Erythroblast (primary cell): ENCODE measurements around the gene ITCH.

Experiments used
- GATA1 ChIP-seq: IDR thresholded peaks from 2 replicates; pipeline ENCODE4 v1.6.1; 2011; ENCODE audit warnings: low read depth, mild to moderate bottlenecking, control low read depth, low read length, moderate library complexity
- POLR2A ChIP-seq: IDR thresholded peaks from 2 replicates; pipeline ENCODE4 v1.6.1; 2011; ENCODE audit warnings: mild to moderate bottlenecking, low read length

- TF ChIP-seq POLR2A, result no peak
- no peak for TF ChIP-seq GATA1
Measured at GRCh38 chr20:34389206-34389953, 26.3 kb downstream of the ITCH start.
